WTC11 (cell line): ENCODE data around the gene ADNP2. TPM values are rescaled to one million over a fixed set of nuclear protein-coding genes. Genes with fewer than 3 reads are reported as not detected.

Experiments used
- ATAC-seq: fragments of 200-7000 bp; cut with Tn5 transposase; 2 replicates; pipeline ENCODE4 v1.10.0; 2021; ENCODE audit warnings: mild to moderate bottlenecking, moderate library complexity
- CTCF ChIA-PET: fragments of 300-600 bp; sonication (Branson Sonifier 250); formaldehyde crosslinking; loops from one replicate; lab custom pipeline; 2021; ENCODE audit warnings: antibody characterized with exemption; lab: Charles Lee
- POLR2A ChIA-PET: fragments of 350-600 bp; sonication (Branson Sonifier 250); formaldehyde crosslinking; loops from one replicate; lab custom pipeline; 2021; ENCODE audit warnings: antibody characterized with exemption; lab: Charles Lee
- DNase-seq: peaks from one replicate; pipeline ENCODE4 v3.0.0; 2021; ENCODE audit warnings: low spot score
- H3K27ac Mint-ChIP-seq: 2 replicates; pipeline ENCODE4 v1.8.0; 2021; ENCODE audit warnings: mixed read lengths
- H3K27me3 Mint-ChIP-seq: 2 replicates; pipeline ENCODE4 v1.8.0; 2021; ENCODE audit warnings: low read depth, mild to moderate bottlenecking, moderate library complexity, mixed read lengths
- H3K36me3 Mint-ChIP-seq: 2 replicates; pipeline ENCODE4 v1.8.0; 2021; ENCODE audit warnings: mixed read lengths
- H3K4me1 Mint-ChIP-seq: 2 replicates; pipeline ENCODE4 v1.8.0; 2022; ENCODE audit warnings: mixed read lengths
- H3K4me3 Mint-ChIP-seq: 2 replicates; pipeline ENCODE4 v1.8.0; 2021; ENCODE audit warnings: mild to moderate bottlenecking, moderate library complexity, mixed read lengths
- H3K9me3 Mint-ChIP-seq: 2 replicates; pipeline ENCODE4 v1.8.0; 2021; ENCODE audit warnings: mixed read lengths
- AFF4 ChIP-seq: sonication (generic); formaldehyde crosslinking; IDR thresholded peaks from 2 replicates; pipeline ENCODE4 v1.8.1; 2023; ENCODE audit warnings: mild to moderate bottlenecking, missing genetic modification reagents, borderline replicate concordance
- ERG ChIP-seq: fragments of 250-450 bp; sonication (Bioruptor Pico); IDR thresholded peaks from 2 replicates; pipeline ENCODE4 v1.8.0; 2021; ENCODE audit warnings: mild to moderate bottlenecking
- ETV6 ChIP-seq: sonication (generic); formaldehyde crosslinking; IDR thresholded peaks from 2 replicates; pipeline ENCODE4 v1.8.1; 2022; ENCODE audit warnings: mild to moderate bottlenecking, missing genetic modification reagents
- FOXJ3 ChIP-seq: sonication (generic); formaldehyde crosslinking; IDR thresholded peaks from 2 replicates; pipeline ENCODE4 v1.9.0; 2021; ENCODE audit warnings: missing genetic modification reagents, mild to moderate bottlenecking, borderline replicate concordance
- FOXP4 ChIP-seq: sonication (generic); formaldehyde crosslinking; IDR thresholded peaks from 2 replicates; pipeline ENCODE4 v1.8.0; 2022; ENCODE audit warnings: mild to moderate bottlenecking, missing genetic modification reagents
- IRF2 ChIP-seq: sonication (generic); formaldehyde crosslinking; IDR thresholded peaks from 2 replicates; pipeline ENCODE4 v1.8.0; 2022; ENCODE audit warnings: low read depth, missing genetic modification reagents, borderline replicate concordance
- NFE2L1 ChIP-seq: sonication (generic); formaldehyde crosslinking; IDR thresholded peaks from 2 replicates; pipeline ENCODE4 v1.8.1; 2023; ENCODE audit warnings: missing genetic modification reagents
- NR1H2 ChIP-seq: sonication (generic); formaldehyde crosslinking; IDR thresholded peaks from 2 replicates; pipeline ENCODE4 v1.9.0; 2021; ENCODE audit warnings: mild to moderate bottlenecking, moderate library complexity, missing genetic modification reagents
- OVOL2 ChIP-seq: fragments of 250-450 bp; sonication (Bioruptor Pico); IDR thresholded peaks from 2 replicates; pipeline ENCODE4 v1.9.0; 2021; ENCODE audit warnings: mild to moderate bottlenecking, borderline replicate concordance
- PRDM15 ChIP-seq: sonication (generic); formaldehyde crosslinking; IDR thresholded peaks from 2 replicates; pipeline ENCODE4 v1.8.0; 2022; ENCODE audit warnings: missing genetic modification reagents
- RELA ChIP-seq: sonication (generic); formaldehyde crosslinking; IDR thresholded peaks from 2 replicates; pipeline ENCODE4 v1.8.1; 2022; ENCODE audit warnings: missing genetic modification reagents, mild to moderate bottlenecking, borderline replicate concordance
- SMAD4 ChIP-seq: sonication (generic); formaldehyde crosslinking; IDR thresholded peaks from 2 replicates; pipeline ENCODE4 v1.8.0; 2022; ENCODE audit warnings: mild to moderate bottlenecking, missing genetic modification reagents
- TEAD4 ChIP-seq: sonication (generic); formaldehyde crosslinking; IDR thresholded peaks from 2 replicates; pipeline ENCODE4 v1.8.0; 2022; ENCODE audit warnings: mild to moderate bottlenecking, missing genetic modification reagents
- USF1 ChIP-seq: sonication (generic); formaldehyde crosslinking; IDR thresholded peaks from 2 replicates; pipeline ENCODE4 v1.8.0; 2022; ENCODE audit warnings: mild to moderate bottlenecking, missing genetic modification reagents
- ZBTB21 ChIP-seq: sonication (generic); formaldehyde crosslinking; IDR thresholded peaks from 2 replicates; pipeline ENCODE4 v1.8.1; 2023; ENCODE audit warnings: mild to moderate bottlenecking, missing genetic modification reagents, borderline replicate concordance
- ZNF671 ChIP-seq: fragments of 250-450 bp; sonication (Bioruptor Pico); IDR thresholded peaks from 2 replicates; pipeline ENCODE4 v1.8.0; 2021; ENCODE audit warnings: mild to moderate bottlenecking
- ZSCAN18 ChIP-seq: fragments of 250-450 bp; sonication (Bioruptor Pico); IDR thresholded peaks from 2 replicates; pipeline ENCODE4 v2.1.2; 2022; ENCODE audit warnings: mild to moderate bottlenecking, moderate library complexity
- total RNA-seq: library from RNA; stranded (reverse); gene quantifications from 3 replicates; pipeline ENCODE4 v1.2.3, GENCODE V29; 2021

The ADNP2 gene
- total RNA-seq, 1 experiment from 2014 or later, result 56.0 TPM

- peaks cover 7% of the 10 kb centered on the region for H3K4me1 Mint-ChIP-seq
- H3K36me3 Mint-ChIP-seq, result no peaks in the 10 kb centered on the region
- H3K27ac Mint-ChIP-seq, result no peak overlapping the region
- CTCF ChIA-PET, result interaction anchor here (0.7 to 3.0 kb wide), 8 partner anchors 10 to 66 kb away, joined by 3 to 14 read pairs (median 6); partner anchors contain the start of gene PARD6G
- H3K27me3 Mint-ChIP-seq, result no peaks in the 10 kb centered on the region
- DNase-seq (no peak), ATAC-seq (no peak)
- H3K9me3 Mint-ChIP-seq, result peaks cover 6% of the 10 kb centered on the region
- POLR2A ChIA-PET, result no interaction called here
- no peak overlapping the region for H3K4me3 Mint-ChIP-seq
- no peak for TF ChIP-seq RELA (CRISPR knock-in tag)
- no peak for TF ChIP-seq PRDM15 (CRISPR knock-in tag)
- TF ChIP-seq NR1H2, result no peak
- TF ChIP-seq ERG (CRISPR knock-in tag), result no peak
- TF ChIP-seq FOXP4 (CRISPR knock-in tag), result no peak
- TF ChIP-seq FOXJ3 (CRISPR knock-in tag), result no peak
- no peak for TF ChIP-seq SMAD4
- no peak for TF ChIP-seq AFF4 (CRISPR knock-in tag)
- TF ChIP-seq USF1 (CRISPR knock-in tag), result no peak
- no peak for TF ChIP-seq ZSCAN18 (CRISPR knock-in tag)
- no peak for TF ChIP-seq TEAD4 (CRISPR knock-in tag)
- no peak for TF ChIP-seq IRF2 (CRISPR knock-in tag)
- TF ChIP-seq OVOL2 (CRISPR knock-in tag), result no peak
- no peak for TF ChIP-seq ETV6 (CRISPR knock-in tag)
- TF ChIP-seq ZNF671, result no peak
- no peak for TF ChIP-seq ZBTB21
- TF ChIP-seq NFE2L1, result no peak
Observed at GRCh38 chr18:80180778-80181564, 71.9 kb downstream of the ADNP2 start.
